Activated CD4-positive, alpha-beta T cell treated with anti-CD3 and anti-CD28 coated beads, Interleukin-2, amount 10 ng/mL, durations not matched to agents 7 days and 5 days (primary cell): ENCODE measurements around the gene DPP10. TPM values are rescaled to one million over a fixed set of nuclear protein-coding genes. Genes with fewer than 3 reads are reported as not detected.
"Not testable (repeated sequence)": the region's sequence is repeated elsewhere in the genome, so short reads cannot be mapped to it uniquely, and the experiment has no call there.

Source experiments
- CTCF ChIA-PET: fragments of 350-600 bp; sonication (Branson Sonifier 250); formaldehyde crosslinking; loops from one replicate; lab custom pipeline; 2021; ENCODE audit warnings: antibody characterized with exemption; lab: Charles Lee
- POLR2A ChIA-PET: fragments of 350-600 bp; sonication (Branson Sonifier 250); formaldehyde crosslinking; loops from one replicate; lab custom pipeline; 2021; ENCODE audit warnings: antibody characterized with exemption; lab: Charles Lee
- DNase-seq: peaks from one replicate; pipeline ENCODE4 v3.0.0-alpha.2; 2020
- H3K27ac Mint-ChIP-seq: one replicate; pipeline ENCODE4 v1.8.0; 2021; ENCODE audit warnings: mild to moderate bottlenecking, moderate library complexity, mixed read lengths
- H3K27me3 Mint-ChIP-seq: one replicate; pipeline ENCODE4 v1.8.0; 2021; ENCODE audit warnings: mixed read lengths
- H3K36me3 Mint-ChIP-seq: one replicate; pipeline ENCODE4 v1.8.0; 2021; ENCODE audit warnings: low read depth, mixed read lengths
- H3K4me1 Mint-ChIP-seq: one replicate; pipeline ENCODE4 v1.8.0; 2021; ENCODE audit warnings: mixed read lengths
- H3K4me3 Mint-ChIP-seq: one replicate; pipeline ENCODE4 v1.8.0; 2021; ENCODE audit warnings: mild to moderate bottlenecking, moderate library complexity, mixed read lengths
- H3K9me3 Mint-ChIP-seq: one replicate; pipeline ENCODE4 v1.8.0; 2021; ENCODE audit warnings: mixed read lengths
- total RNA-seq, 2 experiments: library from RNA; stranded (reverse); gene quantifications; one replicate each; pipeline ENCODE4 v1.2.3, GENCODE V29; 2021

DPP10 gene
- total RNA-seq, 2 experiments from 2014 or later = not detected

GRCh38 chr2:115389024-115389423, 946.6 kb downstream of the DPP10 start:
- no peak overlapping the region for H3K27ac Mint-ChIP-seq
- ChIA-PET POLR2A (no interaction called here), CTCF (no interaction called here)
- DNase-seq = no peak
- no peaks in the 10 kb centered on the region for H3K27me3 Mint-ChIP-seq
- H3K36me3 Mint-ChIP-seq = no peaks in the 10 kb centered on the region
- no peaks in the 10 kb centered on the region for H3K4me1 Mint-ChIP-seq
- peaks cover 5% of the 10 kb centered on the region for H3K9me3 Mint-ChIP-seq
- no peak overlapping the region for H3K4me3 Mint-ChIP-seq

- ChIA-PET CTCF (no interaction called here), POLR2A (no interaction called here)
- Mint-ChIP-seq H3K4me1 (no peaks in the 10 kb centered on the region), H3K4me3 (no peak overlapping the region), H3K36me3 (no peaks in the 10 kb centered on the region), H3K27me3 (no peaks in the 10 kb centered on the region), H3K9me3 (peaks cover 5% of the 10 kb centered on the region), H3K27ac (no peak overlapping the region)
- no peak for DNase-seq
Observed at GRCh38 chr2:115389898-115390565, 947.6 kb downstream of the DPP10 start.

GRCh38 chr2:115396579-115396978, 954.1 kb downstream of the DPP10 start:
- CTCF ChIA-PET = no interaction called here

GRCh38 chr2:115400940-115401339, 958.5 kb downstream of the DPP10 start:
- Mint-ChIP-seq H3K36me3 (no peaks in the 10 kb centered on the region), H3K4me1 (no peaks in the 10 kb centered on the region), H3K4me3 (no peak overlapping the region), H3K9me3 (peaks cover 10% of the 10 kb centered on the region), H3K27ac (no peak overlapping the region), H3K27me3 (no peaks in the 10 kb centered on the region)
- POLR2A ChIA-PET = no interaction called here
- DNase-seq = no peak
- CTCF ChIA-PET = no interaction called here

More at GRCh38 chr2:115396579-115396978, 954.1 kb downstream of the DPP10 start:
- no peaks in the 10 kb centered on the region for H3K27me3 Mint-ChIP-seq
- H3K36me3 Mint-ChIP-seq = no peaks in the 10 kb centered on the region
- H3K4me1 Mint-ChIP-seq = no peaks in the 10 kb centered on the region
- no peak for DNase-seq
- no peak overlapping the region for H3K4me3 Mint-ChIP-seq
- POLR2A ChIA-PET = no interaction called here
- H3K9me3 Mint-ChIP-seq = peaks cover 10% of the 10 kb centered on the region
- H3K27ac Mint-ChIP-seq = no peak overlapping the region

- Mint-ChIP-seq H3K4me3 (no peak overlapping the region), H3K27me3 (no peaks in the 10 kb centered on the region), H3K9me3 (peaks cover 15% of the 10 kb centered on the region), H3K4me1 (no peaks in the 10 kb centered on the region), H3K27ac (no peak overlapping the region), H3K36me3 (no peaks in the 10 kb centered on the region)
- ChIA-PET CTCF (no interaction called here), POLR2A (no interaction called here)
- no peak for DNase-seq
Observed at GRCh38 chr2:115412501-115412900, 970.1 kb downstream of the DPP10 start.

- no peaks in the 10 kb centered on the region for H3K27me3 Mint-ChIP-seq
- POLR2A ChIA-PET = no interaction called here
- no peak overlapping the region for H3K27ac Mint-ChIP-seq
- DNase-seq = no peak
- no peak overlapping the region for H3K4me3 Mint-ChIP-seq
- no peaks in the 10 kb centered on the region for H3K36me3 Mint-ChIP-seq
- H3K4me1 Mint-ChIP-seq = no peaks in the 10 kb centered on the region
- peaks cover 18% of the 10 kb centered on the region for H3K9me3 Mint-ChIP-seq
- CTCF ChIA-PET = no interaction called here
Observed at GRCh38 chr2:115413791-115414190, 971.4 kb downstream of the DPP10 start.

- Mint-ChIP-seq H3K36me3 (no peaks in the 10 kb centered on the region), H3K9me3 (peaks cover 18% of the 10 kb centered on the region), H3K27me3 (no peaks in the 10 kb centered on the region), H3K27ac (no peak overlapping the region), H3K4me1 (no peaks in the 10 kb centered on the region), H3K4me3 (no peak overlapping the region)
- no peak for DNase-seq
- POLR2A ChIA-PET = no interaction called here
- CTCF ChIA-PET = no interaction called here
Observed at GRCh38 chr2:115414466-115414865, 972.0 kb downstream of the DPP10 start.

- no peaks in the 10 kb centered on the region for H3K36me3 Mint-ChIP-seq
- H3K9me3 Mint-ChIP-seq = peaks cover 12% of the 10 kb centered on the region
- no peak for DNase-seq
- ChIA-PET CTCF (no interaction called here), POLR2A (no interaction called here)
- no peaks in the 10 kb centered on the region for H3K4me1 Mint-ChIP-seq
- H3K27me3 Mint-ChIP-seq = no peaks in the 10 kb centered on the region
- H3K27ac Mint-ChIP-seq = no peak overlapping the region
- no peak overlapping the region for H3K4me3 Mint-ChIP-seq
Observed at GRCh38 chr2:115422004-115422634, 979.7 kb downstream of the DPP10 start.

- ChIA-PET CTCF (no interaction called here), POLR2A (no interaction called here)
- no peak overlapping the region for H3K4me3 Mint-ChIP-seq
- peaks cover 16% of the 10 kb centered on the region for H3K9me3 Mint-ChIP-seq
- no peaks in the 10 kb centered on the region for H3K27me3 Mint-ChIP-seq
- H3K27ac Mint-ChIP-seq = no peak overlapping the region
- H3K36me3 Mint-ChIP-seq = no peaks in the 10 kb centered on the region
- H3K4me1 Mint-ChIP-seq = no peaks in the 10 kb centered on the region
- DNase-seq = no peak
Observed at GRCh38 chr2:115427436-115427835, 985.0 kb downstream of the DPP10 start.

GRCh38 chr2:115440746-115441145, 998.3 kb downstream of the DPP10 start:
- H3K4me1 Mint-ChIP-seq, DNase-seq, H3K27me3 Mint-ChIP-seq, H3K27ac Mint-ChIP-seq, H3K36me3 Mint-ChIP-seq, H3K9me3 Mint-ChIP-seq, POLR2A ChIA-PET, CTCF ChIA-PET, H3K4me3 Mint-ChIP-seq: not testable (repeated sequence)

GRCh38 chr2:115443539-115444185, 1001.2 kb downstream of the DPP10 start:
- ChIA-PET POLR2A (no interaction called here), CTCF (no interaction called here)

GRCh38 chr2:115460008-115460407, 1017.6 kb downstream of the DPP10 start:
- Mint-ChIP-seq H3K4me1 (no peaks in the 10 kb centered on the region), H3K27ac (no peak overlapping the region), H3K36me3 (no peaks in the 10 kb centered on the region), H3K4me3 (no peak overlapping the region), H3K27me3 (no peaks in the 10 kb centered on the region), H3K9me3 (peaks cover 2% of the 10 kb centered on the region)
- POLR2A ChIA-PET = no interaction called here
- CTCF ChIA-PET = no interaction called here
- no peak for DNase-seq

More at GRCh38 chr2:115443539-115444185, 1001.2 kb downstream of the DPP10 start:
- Mint-ChIP-seq H3K9me3 (peaks cover 20% of the 10 kb centered on the region), H3K36me3 (no peaks in the 10 kb centered on the region), H3K27me3 (no peaks in the 10 kb centered on the region), H3K4me3 (no peak overlapping the region), H3K4me1 (no peaks in the 10 kb centered on the region), H3K27ac (no peak overlapping the region)
- DNase-seq = no peak

- Mint-ChIP-seq H3K36me3 (no peaks in the 10 kb centered on the region), H3K4me3 (no peak overlapping the region), H3K27me3 (no peaks in the 10 kb centered on the region), H3K4me1 (no peaks in the 10 kb centered on the region), H3K9me3 (peaks cover 12% of the 10 kb centered on the region), H3K27ac (no peak overlapping the region)
- ChIA-PET POLR2A (no interaction called here), CTCF (no interaction called here)
- DNase-seq = no peak
Observed at GRCh38 chr2:115480741-115481140, 1038.3 kb downstream of the DPP10 start.
